HEK293T (cell line): ENCODE data around the gene USF1.

Experiments
- CTCF ChIA-PET: fragments of 350-600 bp; formaldehyde crosslinking; extraction: SDS; loops from one replicate; lab custom pipeline; 2021; ENCODE audit warnings: antibody characterized with exemption, inconsistent platforms; lab: Yijun Ruan, JAX
- POLR2A ChIA-PET: fragments of 350-600 bp; formaldehyde crosslinking; extraction: SDS; loops from one replicate; lab custom pipeline; 2020; ENCODE audit warnings: antibody characterized with exemption, inconsistent platforms; lab: Yijun Ruan, JAX
- DNase-seq: peaks from one replicate; pipeline ENCODE4 v3.0.0; 2012; ENCODE audit warnings: mixed read lengths; ENCODE audit errors: extremely low spot score
- ARNT ChIP-seq: fragments of 450-650 bp; IDR thresholded peaks from 2 replicates; pipeline ENCODE4 v1.6.1; 2017; ENCODE audit warnings: mild to moderate bottlenecking
- BHLHE40 ChIP-seq: fragments of 450-650 bp; IDR thresholded peaks from 2 replicates; pipeline ENCODE4 v1.6.1; 2016; ENCODE audit warnings: mild to moderate bottlenecking, moderate library complexity, borderline replicate concordance
- CTBP1 ChIP-seq: fragments of 450-650 bp; IDR thresholded peaks from 2 replicates; pipeline ENCODE4 v1.6.1; 2016; ENCODE audit warnings: borderline replicate concordance
- ELF4 ChIP-seq: fragments of 450-650 bp; IDR thresholded peaks from 2 replicates; pipeline ENCODE4 v1.6.1; 2017; ENCODE audit warnings: antibody characterized with exemption
- FOXA1 ChIP-seq: fragments of 450-650 bp; IDR thresholded peaks from 2 replicates; pipeline ENCODE4 v1.6.1; 2016; ENCODE audit warnings: mild to moderate bottlenecking
- FOXK2 ChIP-seq: fragments of 450-650 bp; IDR thresholded peaks from 2 replicates; pipeline ENCODE4 v1.6.1; 2016; ENCODE audit warnings: mild to moderate bottlenecking
- FOXM1 ChIP-seq: fragments of 450-650 bp; IDR thresholded peaks from 2 replicates; pipeline ENCODE4 v1.6.1; 2017; ENCODE audit warnings: mild to moderate bottlenecking, borderline replicate concordance
- HDGF ChIP-seq: fragments of 450-650 bp; IDR thresholded peaks from 2 replicates; pipeline ENCODE4 v1.6.1; 2017; ENCODE audit warnings: antibody characterized with exemption, borderline replicate concordance
- L3MBTL2 ChIP-seq: fragments of 450-650 bp; conservative IDR thresholded peaks from 2 replicates; pipeline ENCODE4 v1.6.1; 2016; ENCODE audit warnings: mild to moderate bottlenecking
- LEF1 ChIP-seq: fragments of 450-650 bp; IDR thresholded peaks from 2 replicates; pipeline ENCODE4 v1.6.1; 2017; ENCODE audit warnings: mild to moderate bottlenecking, borderline replicate concordance
- NFRKB ChIP-seq: fragments of 450-650 bp; IDR thresholded peaks from 2 replicates; pipeline ENCODE4 v1.6.1; 2016; ENCODE audit warnings: mild to moderate bottlenecking, moderate library complexity
- SP1 ChIP-seq: fragments of 450-650 bp; IDR thresholded peaks from 2 replicates; pipeline ENCODE4 v1.6.1; 2017
- SUZ12 ChIP-seq: fragments of 450-650 bp; IDR thresholded peaks from 2 replicates; pipeline ENCODE4 v1.6.1; 2016; ENCODE audit warnings: mild to moderate bottlenecking
- TARDBP ChIP-seq: fragments of 450-650 bp; IDR thresholded peaks from 2 replicates; pipeline ENCODE4 v1.6.1; 2016
- ZNF384 ChIP-seq: fragments of 450-650 bp; IDR thresholded peaks from 2 replicates; pipeline ENCODE4 v1.6.1; 2016
- TF ChIP-seq, protein P1 (sequence below): fragments of 450-650 bp; IDR thresholded peaks from 2 replicates; pipeline ENCODE4 v1.6.1; 2016

Gene USF1

GRCh38 chr1:161044535-161044907 is 1.3 kb downstream of the USF1 start:
- ChIA-PET CTCF (interaction anchor here (0.9 kb wide), 1 partner anchor 24 kb away, joined by 3 read pairs; no protein-coding TSS in a partner anchor), POLR2A (interaction anchor here (0.6 to 3.3 kb wide), 6 partner anchors 11 to 89 kb away, joined by 3 to 32 read pairs (median 6); partner anchors contain the start of gene F11R)
- DNase-seq, result no peak
- TF ChIP-seq HDGF, result no peak
- no peak for TF ChIP-seq SUZ12
- TF ChIP-seq, protein P1, sequence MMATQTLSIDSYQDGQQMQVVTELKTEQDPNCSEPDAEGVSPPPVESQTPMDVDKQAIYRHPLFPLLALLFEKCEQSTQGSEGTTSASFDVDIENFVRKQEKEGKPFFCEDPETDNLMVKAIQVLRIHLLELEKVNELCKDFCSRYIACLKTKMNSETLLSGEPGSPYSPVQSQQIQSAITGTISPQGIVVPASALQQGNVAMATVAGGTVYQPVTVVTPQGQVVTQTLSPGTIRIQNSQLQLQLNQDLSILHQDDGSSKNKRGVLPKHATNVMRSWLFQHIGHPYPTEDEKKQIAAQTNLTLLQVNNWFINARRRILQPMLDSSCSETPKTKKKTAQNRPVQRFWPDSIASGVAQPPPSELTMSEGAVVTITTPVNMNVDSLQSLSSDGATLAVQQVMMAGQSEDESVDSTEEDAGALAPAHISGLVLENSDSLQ, result no peak
- no peak for TF ChIP-seq CTBP1
- no peak for TF ChIP-seq SP1
- TF ChIP-seq NFRKB, result no peak
- TF ChIP-seq ZNF384, result no peak
- TF ChIP-seq LEF1, result no peak
- TF ChIP-seq TARDBP, result no peak
- no peak for TF ChIP-seq ARNT
- no peak for TF ChIP-seq BHLHE40
- no peak for TF ChIP-seq FOXK2
- TF ChIP-seq ELF4, result no peak
- no peak for TF ChIP-seq L3MBTL2
- no peak for TF ChIP-seq FOXM1
- TF ChIP-seq FOXA1, result no peak

DNA sequence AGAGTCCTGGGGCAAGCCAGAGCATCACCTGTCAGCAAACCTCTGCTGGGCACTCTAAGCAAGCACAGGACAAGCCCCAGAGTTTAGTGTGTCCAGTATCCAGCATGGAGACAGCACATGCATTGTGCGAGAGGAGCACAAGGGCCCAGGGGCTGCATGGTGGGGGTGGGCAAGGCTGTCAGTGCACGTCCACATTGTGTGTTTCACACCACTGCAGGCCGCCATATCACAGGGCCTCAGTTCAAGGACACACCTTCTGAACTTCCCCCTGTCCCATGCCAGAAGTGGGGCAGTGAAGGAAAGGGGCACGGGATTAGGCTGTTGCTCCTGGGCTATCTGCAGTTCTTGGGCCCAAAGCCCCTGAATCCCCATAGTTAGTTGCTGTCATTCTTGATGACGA is 6.2 kb downstream of the USF1 start:
- CTCF ChIA-PET, result no interaction called here
- no peak for DNase-seq
- POLR2A ChIA-PET, result no interaction called here
- TF ChIP-seq, protein P1, result no peak
- TF ChIP-seq ELF4 (no peak), BHLHE40 (no peak), ARNT (no peak), LEF1 (no peak), HDGF (no peak), SP1 (no peak), NFRKB (no peak), SUZ12 (no peak), ZNF384 (no peak), FOXA1 (no peak), CTBP1 (no peak), FOXK2 (no peak), FOXM1 (no peak), TARDBP (no peak), L3MBTL2 (no peak)

GRCh38 chr1:161039154-161039545 is 6.6 kb downstream of the USF1 start:
- DNase-seq, result no peak
- TF ChIP-seq, protein P1, result no peak
- TF ChIP-seq SUZ12, result no peak
- TF ChIP-seq ZNF384, result no peak
- no peak for TF ChIP-seq NFRKB
- TF ChIP-seq FOXA1, result no peak
- ChIA-PET CTCF (no interaction called here), POLR2A (no interaction called here)

GRCh38 chr1:161038523-161039153 is 7.1 kb downstream of the USF1 start, which contains the start of gene TSTD1:
Gene TSTD1, minus strand, starts transcription at chr1:161038964. Its CDS starts 75 bp downstream, at chr1:161038889.
- no peak for DNase-seq
- TF ChIP-seq LEF1 (no peak), FOXA1 (no peak), CTBP1 (no peak), ELF4 (no peak), FOXK2 (no peak)
- POLR2A ChIA-PET, result interaction anchor here (0.7 kb wide), 1 partner anchor 17 kb away, joined by 3 read pairs; no protein-coding TSS in a partner anchor
- CTCF ChIA-PET, result no interaction called here

- POLR2A ChIA-PET, result interaction anchor here (0.7 kb wide), 1 partner anchor 16 kb away, joined by 3 read pairs; no protein-coding TSS in a partner anchor
- DNase-seq, result no peak
Observed at GRCh38 chr1:161037661-161038522, 7.9 kb downstream of the USF1 start.

GRCh38 chr1:161033751-161034150 is 12.0 kb downstream of the USF1 start:
- no peak for TF ChIP-seq ARNT
- TF ChIP-seq L3MBTL2, result no peak
- no peak for TF ChIP-seq HDGF
- no peak for TF ChIP-seq TARDBP
- TF ChIP-seq LEF1, result no peak
- TF ChIP-seq, protein P1, result no peak
- no peak for TF ChIP-seq SUZ12
- no peak for TF ChIP-seq NFRKB
- TF ChIP-seq SP1, result no peak
- no peak for TF ChIP-seq ZNF384
- no peak for TF ChIP-seq FOXK2
- no peak for TF ChIP-seq ELF4
- no peak for TF ChIP-seq FOXA1
- TF ChIP-seq FOXM1, result no peak
- TF ChIP-seq BHLHE40, result no peak
- TF ChIP-seq CTBP1, result no peak
- ChIA-PET CTCF (interaction anchor here (0.6 kb wide), 1 partner anchor 315 kb away, joined by 3 read pairs; no protein-coding TSS in a partner anchor), POLR2A (interaction anchor here (1.5 to 1.8 kb wide), 2 partner anchors 11 to 12 kb away, joined by 8 to 9 read pairs; partner anchors contain the start of genes F11R and USF1)
- no peak for DNase-seq

More at GRCh38 chr1:161037661-161038522, 7.9 kb downstream of the USF1 start:
- TF ChIP-seq LEF1, result no peak
- no peak for TF ChIP-seq L3MBTL2
- TF ChIP-seq FOXK2, result no peak
- CTCF ChIA-PET, result no interaction called here
